ENCODE results near the gene FIBIN. TPM values are rescaled to one million over a fixed set of nuclear protein-coding genes. Genes with fewer than 3 reads are reported as not detected.
"Not testable (repeated sequence)": the region's sequence is repeated elsewhere in the genome, so short reads cannot be mapped to it uniquely, and the experiment has no call there.

FIBIN gene
- total RNA-seq, 2 experiments from 2014 or later, result not detected

DNA sequence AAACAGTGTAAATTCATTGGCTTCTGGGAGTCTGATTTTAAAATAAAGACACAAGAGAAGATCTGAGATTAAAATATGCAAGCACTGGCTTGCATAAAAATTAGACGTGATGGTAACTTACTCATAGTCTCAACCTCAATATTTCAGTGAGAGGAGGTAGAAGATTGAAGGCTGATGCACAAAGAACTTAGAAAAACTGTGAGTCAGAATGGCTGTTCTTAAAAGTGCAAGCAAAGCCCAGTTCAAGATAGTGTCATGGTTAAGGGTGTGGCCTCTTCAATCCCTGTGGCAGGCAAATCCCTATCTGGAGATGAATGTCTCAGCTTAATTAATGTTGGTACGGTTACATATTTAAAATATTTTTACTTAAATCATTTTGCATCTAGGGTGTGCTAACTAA lies 33.6 kb upstream of the FIBIN start:
- Mint-ChIP-seq H3K4me3 (no peak overlapping the region), H3K36me3 (ENCODE audit: low read depth) (no peaks in the 10 kb centered on the region), H3K9me3 (peaks cover 8% of the 10 kb centered on the region), H3K4me1 (no peaks in the 10 kb centered on the region), H3K27me3 (no peaks in the 10 kb centered on the region), H3K27ac (no peak overlapping the region)
- no peak for DNase-seq
- POLR2A ChIA-PET, result no interaction called here
- CTCF ChIA-PET, result no interaction called here

DNA sequence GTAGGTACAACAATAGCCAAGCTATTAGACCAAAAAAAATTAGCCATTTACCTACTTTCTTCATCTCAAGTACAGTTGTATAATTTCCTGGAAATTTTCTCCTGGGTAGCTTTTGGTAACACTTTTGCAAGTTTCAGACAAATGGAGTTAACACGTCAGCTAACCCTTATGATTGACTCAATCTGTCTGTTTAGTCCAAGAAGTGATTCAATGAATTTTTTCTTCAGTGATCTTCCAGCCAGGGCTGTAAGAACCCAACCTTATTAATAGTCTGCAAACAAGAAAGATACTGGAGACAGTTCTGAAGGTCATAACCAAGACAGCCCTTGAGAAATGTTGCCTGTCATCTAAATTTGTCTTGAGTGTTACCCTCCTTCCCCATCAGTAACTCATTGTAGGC lies 30.1 kb upstream of the FIBIN start:
- Mint-ChIP-seq H3K27ac (no peak overlapping the region), H3K36me3 (ENCODE audit: low read depth) (no peaks in the 10 kb centered on the region), H3K4me3 (no peak overlapping the region), H3K9me3 (peaks cover 8% of the 10 kb centered on the region), H3K27me3 (no peaks in the 10 kb centered on the region), H3K4me1 (no peaks in the 10 kb centered on the region)
- ChIA-PET POLR2A (no interaction called here), CTCF (no interaction called here)
- DNase-seq, result no peak

DNA sequence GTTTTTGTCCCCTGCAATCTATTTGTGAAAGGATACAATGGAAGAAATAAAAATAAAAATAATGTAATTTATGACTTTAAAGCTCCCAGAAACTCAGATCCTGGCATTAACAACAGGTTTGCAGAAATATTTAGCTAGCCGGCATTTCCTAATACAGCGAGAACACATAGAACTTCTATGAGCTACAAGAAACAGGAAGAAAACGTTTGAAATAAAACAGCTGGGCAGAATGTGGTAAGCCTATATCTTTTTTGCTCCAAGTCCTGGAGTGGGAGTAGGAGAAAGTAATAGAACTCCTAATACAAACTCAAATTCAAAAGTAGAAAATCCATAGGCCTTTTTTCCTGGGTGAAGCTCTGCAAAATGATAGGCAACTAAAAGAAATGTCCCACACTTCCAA lies 29.6 kb upstream of the FIBIN start:
- no peak overlapping the region for H3K27ac Mint-ChIP-seq
- POLR2A ChIA-PET, result no interaction called here
- no peaks in the 10 kb centered on the region for H3K4me1 Mint-ChIP-seq
- DNase-seq, result no peak
- H3K9me3 Mint-ChIP-seq, result peaks cover 8% of the 10 kb centered on the region
- no peaks in the 10 kb centered on the region for H3K27me3 Mint-ChIP-seq
- H3K4me3 Mint-ChIP-seq, result no peak overlapping the region
- CTCF ChIA-PET, result no interaction called here
- H3K36me3 Mint-ChIP-seq (ENCODE audit: low read depth), result no peaks in the 10 kb centered on the region

DNA sequence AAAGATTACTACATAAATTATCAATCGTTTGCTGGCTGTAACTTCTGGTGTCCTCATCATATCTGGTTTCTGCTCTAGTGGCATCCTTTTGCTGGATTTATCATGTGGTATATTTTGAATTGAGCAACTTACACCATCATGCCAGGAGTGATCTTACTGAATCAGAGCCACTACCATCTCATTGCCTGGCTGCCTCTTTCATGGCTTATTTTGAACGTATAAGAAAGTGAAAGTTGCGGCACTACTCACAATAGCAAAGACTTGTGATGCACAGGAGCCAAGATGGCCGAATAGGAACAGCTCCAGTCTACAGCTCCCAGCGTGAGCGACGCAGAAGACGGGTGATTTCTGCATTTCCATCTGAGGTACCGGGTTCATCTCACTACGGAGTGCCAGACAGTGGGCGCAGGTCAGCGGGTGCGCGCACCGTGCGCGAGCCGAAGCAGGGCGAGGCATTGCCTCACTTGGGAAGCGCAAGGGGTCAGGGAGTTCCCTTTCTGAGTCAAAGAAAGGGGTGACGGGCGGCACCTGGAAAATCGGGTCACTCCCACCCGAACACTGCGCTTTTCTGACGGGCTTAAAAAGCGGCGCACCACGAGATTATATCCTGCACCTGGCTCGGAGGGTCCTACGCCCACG lies 28.9 kb upstream of the FIBIN start:
- H3K4me3 Mint-ChIP-seq; POLR2A ChIA-PET; H3K9me3 Mint-ChIP-seq; H3K4me1 Mint-ChIP-seq; H3K27me3 Mint-ChIP-seq; CTCF ChIA-PET; H3K36me3 Mint-ChIP-seq (ENCODE audit: low read depth); DNase-seq; H3K27ac Mint-ChIP-seq: not testable (repeated sequence)

DNA sequence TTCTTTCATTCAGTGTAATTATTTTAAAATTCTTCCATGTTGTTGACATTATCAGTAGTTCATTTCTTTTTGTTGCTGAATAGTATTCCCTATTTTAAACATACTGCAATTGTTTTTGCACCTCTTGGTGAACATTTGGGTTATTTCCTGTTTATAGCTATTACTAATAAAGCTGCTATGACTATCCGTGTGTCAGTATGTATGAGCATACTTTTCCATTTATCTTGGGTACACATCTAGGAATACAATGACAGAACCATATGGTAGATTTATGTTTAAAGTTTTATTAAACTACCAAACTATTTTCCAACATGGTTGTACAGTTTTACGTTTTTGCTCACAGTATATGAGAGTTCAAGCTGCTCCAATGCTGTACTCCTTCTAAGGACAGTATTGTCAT lies 22.0 kb upstream of the FIBIN start:
- Mint-ChIP-seq H3K4me3 (no peak overlapping the region), H3K4me1 (no peaks in the 10 kb centered on the region), H3K9me3 (peaks cover 2% of the 10 kb centered on the region), H3K36me3 (ENCODE audit: low read depth) (no peaks in the 10 kb centered on the region), H3K27ac (no peak overlapping the region), H3K27me3 (no peaks in the 10 kb centered on the region)
- no peak for DNase-seq
- ChIA-PET POLR2A (no interaction called here), CTCF (interaction anchor here (0.6 kb wide), 1 partner anchor 104 kb away, joined by 3 read pairs; no protein-coding TSS in a partner anchor)

DNA sequence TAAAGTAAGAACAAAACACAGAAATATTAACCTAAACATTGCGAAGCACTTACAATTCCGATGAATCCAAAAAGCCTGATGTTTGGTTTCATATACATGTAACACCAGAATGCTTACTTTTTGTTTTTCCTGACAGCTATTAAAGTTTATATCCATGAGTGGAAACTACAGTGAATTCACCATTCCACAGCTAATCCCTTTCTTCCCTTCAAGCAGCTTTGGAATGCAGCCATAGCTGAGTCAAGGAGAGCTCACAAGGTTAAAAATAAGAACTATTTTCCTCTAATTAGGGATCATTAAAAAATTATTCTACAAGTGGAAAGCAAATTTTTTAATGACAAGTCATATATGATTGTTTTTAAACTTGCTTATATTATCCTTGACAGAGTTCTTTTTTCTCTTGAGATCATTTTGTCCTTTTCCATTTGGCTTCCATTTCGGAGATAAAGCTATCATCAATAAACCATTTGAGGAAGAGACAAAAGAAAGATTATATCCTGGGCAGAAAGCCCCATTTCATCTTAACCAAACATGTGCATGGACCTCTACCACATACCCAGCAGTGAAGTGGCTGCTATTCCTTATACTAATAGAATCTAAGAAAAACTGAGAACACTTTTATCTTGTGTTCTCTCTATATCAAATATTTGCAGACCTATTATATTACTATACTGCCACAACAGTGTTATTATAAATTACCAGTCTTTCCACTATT lies 19.7 kb upstream of the FIBIN start:
- DNase-seq, result no peak
- no peak overlapping the region for H3K27ac Mint-ChIP-seq
- no peak overlapping the region for H3K4me3 Mint-ChIP-seq
- CTCF ChIA-PET, result no interaction called here
- no peaks in the 10 kb centered on the region for H3K4me1 Mint-ChIP-seq
- no peaks in the 10 kb centered on the region for H3K36me3 Mint-ChIP-seq (ENCODE audit: low read depth)
- H3K27me3 Mint-ChIP-seq, result no peaks in the 10 kb centered on the region
- H3K9me3 Mint-ChIP-seq, result peaks cover 12% of the 10 kb centered on the region
- POLR2A ChIA-PET, result no interaction called here

DNA sequence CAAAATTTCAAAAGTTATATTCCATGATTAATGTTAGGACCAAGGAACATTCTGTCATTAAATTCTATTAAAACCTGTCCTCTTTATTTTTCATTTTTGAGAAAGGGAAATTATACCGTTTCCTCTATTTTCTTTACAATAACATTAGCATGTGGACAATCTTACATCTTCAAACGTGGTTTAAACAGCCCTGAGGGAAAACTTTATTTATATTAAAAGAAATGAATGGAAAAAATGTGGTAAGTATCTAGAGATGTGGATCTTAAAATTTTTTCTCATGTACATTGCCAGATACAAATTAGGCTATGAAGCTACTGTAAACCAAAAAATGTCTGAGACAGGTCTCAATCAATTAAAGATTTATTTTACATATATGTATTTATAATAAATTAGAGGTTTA lies 18.9 kb upstream of the FIBIN start:
- H3K36me3 Mint-ChIP-seq (ENCODE audit: low read depth), result no peaks in the 10 kb centered on the region
- DNase-seq, result no peak
- peaks cover 15% of the 10 kb centered on the region for H3K9me3 Mint-ChIP-seq
- no peak overlapping the region for H3K4me3 Mint-ChIP-seq
- H3K4me1 Mint-ChIP-seq, result no peaks in the 10 kb centered on the region
- H3K27me3 Mint-ChIP-seq, result no peaks in the 10 kb centered on the region
- no peak overlapping the region for H3K27ac Mint-ChIP-seq
- CTCF ChIA-PET, result no interaction called here
- POLR2A ChIA-PET, result no interaction called here

DNA sequence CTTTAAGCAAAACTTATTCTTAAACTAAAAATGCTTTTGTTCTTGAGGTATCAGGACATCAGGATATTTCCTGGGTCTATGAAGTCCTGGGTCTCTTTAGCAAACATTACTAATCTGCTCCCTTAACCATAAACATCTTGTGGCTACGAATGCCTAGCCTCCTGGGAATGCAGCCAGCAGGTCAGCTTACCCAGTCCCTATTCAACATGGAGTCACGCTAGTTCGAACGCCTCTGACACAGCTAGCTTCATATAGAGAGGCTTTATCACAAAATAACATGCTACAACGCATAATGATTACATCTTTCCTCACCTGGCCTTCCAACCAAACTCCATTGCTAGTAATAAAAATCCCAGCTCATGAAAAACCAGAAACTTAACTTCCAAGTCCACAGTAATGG lies 17.5 kb upstream of the FIBIN start:
- Mint-ChIP-seq H3K27ac (no peak overlapping the region), H3K9me3 (peaks cover 15% of the 10 kb centered on the region)

DNA sequence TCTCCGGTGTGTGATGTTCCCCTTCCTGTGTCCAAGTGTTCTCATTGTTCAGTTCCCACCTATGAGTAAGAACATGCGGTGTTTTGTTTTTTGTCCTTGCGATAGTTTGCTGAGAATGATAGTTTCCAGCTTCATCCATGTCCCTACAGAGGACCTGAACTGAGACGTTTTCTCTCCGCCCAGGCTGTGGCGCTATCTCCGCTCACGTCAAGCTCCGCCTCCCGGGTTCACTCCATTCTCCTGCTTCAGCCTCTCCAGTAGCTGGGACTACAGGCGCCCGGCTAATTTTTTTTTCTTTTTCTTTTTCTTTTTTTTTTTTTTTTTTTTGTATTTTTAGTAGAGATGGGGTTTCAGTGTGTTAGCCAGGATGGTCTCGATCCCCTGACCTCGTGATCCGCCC lies 16.7 kb upstream of the FIBIN start:
- DNase-seq; H3K36me3 Mint-ChIP-seq (ENCODE audit: low read depth); H3K4me1 Mint-ChIP-seq; H3K27ac Mint-ChIP-seq; POLR2A ChIA-PET; H3K4me3 Mint-ChIP-seq; CTCF ChIA-PET; H3K27me3 Mint-ChIP-seq: not testable (repeated sequence)
- peaks cover 18% of the 10 kb centered on the region for H3K9me3 Mint-ChIP-seq

More for the DNA sequence above, 17.5 kb upstream of the FIBIN start:
- DNase-seq, result no peak
- Mint-ChIP-seq H3K36me3 (ENCODE audit: low read depth) (no peaks in the 10 kb centered on the region), H3K4me3 (no peak overlapping the region), H3K27me3 (no peaks in the 10 kb centered on the region), H3K4me1 (no peaks in the 10 kb centered on the region)
- ChIA-PET CTCF (no interaction called here), POLR2A (no interaction called here)

DNA sequence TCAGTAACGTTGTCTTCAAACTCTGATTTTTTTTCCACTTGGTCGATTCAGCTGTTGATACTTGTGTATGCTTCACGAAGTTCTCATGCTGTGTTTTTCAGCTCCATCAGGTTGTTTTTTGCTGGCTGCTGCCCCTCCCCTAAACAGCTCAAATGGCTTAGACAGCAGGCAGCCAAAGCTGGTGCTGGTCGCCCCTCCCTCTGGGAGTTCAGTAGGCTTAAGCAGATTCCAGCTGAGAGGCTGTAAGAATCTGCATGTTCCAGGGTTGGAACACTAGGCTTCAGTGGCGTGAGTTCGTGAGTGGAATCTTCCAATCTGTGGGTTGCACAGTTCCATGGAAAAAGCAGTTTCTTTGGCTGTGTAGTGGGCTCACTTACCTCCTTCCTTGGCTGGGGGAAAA lies 10.3 kb upstream of the FIBIN start:
- no peak for DNase-seq
- Mint-ChIP-seq H3K9me3 (peaks cover 16% of the 10 kb centered on the region), H3K4me3 (no peak overlapping the region), H3K27me3 (no peaks in the 10 kb centered on the region), H3K36me3 (ENCODE audit: low read depth) (no peaks in the 10 kb centered on the region), H3K27ac (no peak overlapping the region), H3K4me1 (no peaks in the 10 kb centered on the region)
- CTCF ChIA-PET, result interaction anchor here (0.6 kb wide), 1 partner anchor 54 kb away, joined by 4 read pairs; no protein-coding TSS in a partner anchor
- POLR2A ChIA-PET, result no interaction called here

DNA sequence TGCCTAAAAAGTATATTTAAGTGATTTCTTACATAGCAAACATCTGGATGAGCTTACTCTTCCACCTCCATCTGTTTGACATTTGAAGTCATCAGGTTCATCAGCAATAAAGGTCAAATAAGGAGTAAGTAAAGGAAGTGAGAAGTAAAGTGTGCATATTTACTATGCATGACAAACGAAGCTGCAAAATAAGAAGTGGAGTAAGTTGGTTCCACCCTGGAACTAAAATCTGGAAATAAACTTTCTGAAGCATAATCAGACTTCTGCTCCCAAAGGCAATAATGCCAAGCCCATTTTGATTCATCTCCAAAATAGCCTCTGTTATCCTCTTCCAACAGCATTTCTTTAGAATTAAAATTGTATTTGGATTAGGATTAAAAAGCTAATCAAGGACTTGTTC lies 8.4 kb upstream of the FIBIN start:
- ChIA-PET POLR2A (no interaction called here), CTCF (no interaction called here)
- Mint-ChIP-seq H3K4me1 (no peaks in the 10 kb centered on the region), H3K4me3 (no peak overlapping the region), H3K27ac (no peak overlapping the region), H3K27me3 (no peaks in the 10 kb centered on the region), H3K36me3 (ENCODE audit: low read depth) (no peaks in the 10 kb centered on the region), H3K9me3 (peaks cover 10% of the 10 kb centered on the region)
- DNase-seq, result no peak

DNA sequence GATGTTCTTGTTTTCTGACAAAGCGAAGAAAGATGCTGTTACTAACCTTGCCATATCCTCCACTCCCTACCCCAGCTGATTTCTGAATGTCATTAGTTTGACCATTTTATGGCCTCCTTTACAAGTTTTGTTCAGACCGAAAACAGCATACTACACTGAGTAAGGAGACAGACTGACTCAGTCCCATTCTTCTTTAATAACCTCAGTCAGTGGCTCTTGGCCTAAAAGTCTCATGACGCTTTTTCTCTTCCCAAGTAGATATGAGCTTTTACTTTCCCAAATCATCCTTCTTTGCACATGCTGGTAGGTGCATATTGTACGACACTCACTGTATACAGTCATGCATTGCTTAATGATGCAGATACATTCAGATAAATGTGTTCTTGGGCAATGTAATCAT lies 8.0 kb upstream of the FIBIN start:
- no peak overlapping the region for H3K27ac Mint-ChIP-seq
- H3K36me3 Mint-ChIP-seq (ENCODE audit: low read depth), result no peaks in the 10 kb centered on the region
- no peaks in the 10 kb centered on the region for H3K27me3 Mint-ChIP-seq
- no peaks in the 10 kb centered on the region for H3K4me1 Mint-ChIP-seq
- peaks cover 10% of the 10 kb centered on the region for H3K9me3 Mint-ChIP-seq
- CTCF ChIA-PET, result no interaction called here
- POLR2A ChIA-PET, result no interaction called here
- no peak overlapping the region for H3K4me3 Mint-ChIP-seq
- no peak for DNase-seq

DNA sequence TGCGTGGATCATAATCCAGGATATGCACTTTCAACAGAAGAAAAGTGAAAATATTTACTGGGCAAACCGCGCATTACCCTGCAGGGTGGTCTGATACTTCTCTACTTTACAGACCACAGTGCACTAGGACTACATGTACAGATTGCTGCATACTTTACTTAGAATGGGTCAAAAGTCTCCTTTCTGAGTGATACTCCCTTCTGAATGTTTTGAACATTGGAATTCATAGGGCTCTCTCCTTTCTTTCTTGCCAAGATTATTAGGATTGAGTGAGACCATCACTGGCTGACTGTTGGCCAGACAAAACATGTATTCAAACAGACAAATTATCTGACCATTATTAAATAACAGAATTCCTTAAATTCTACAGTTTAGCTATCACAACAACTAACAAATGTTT lies 6.6 kb upstream of the FIBIN start:
- peaks cover 7% of the 10 kb centered on the region for H3K9me3 Mint-ChIP-seq
- no peaks in the 10 kb centered on the region for H3K27me3 Mint-ChIP-seq
- POLR2A ChIA-PET, result no interaction called here
- H3K4me1 Mint-ChIP-seq, result no peaks in the 10 kb centered on the region
- CTCF ChIA-PET, result no interaction called here
- H3K36me3 Mint-ChIP-seq (ENCODE audit: low read depth), result no peaks in the 10 kb centered on the region
- no peak overlapping the region for H3K27ac Mint-ChIP-seq
- no peak for DNase-seq
- H3K4me3 Mint-ChIP-seq, result no peak overlapping the region

DNA sequence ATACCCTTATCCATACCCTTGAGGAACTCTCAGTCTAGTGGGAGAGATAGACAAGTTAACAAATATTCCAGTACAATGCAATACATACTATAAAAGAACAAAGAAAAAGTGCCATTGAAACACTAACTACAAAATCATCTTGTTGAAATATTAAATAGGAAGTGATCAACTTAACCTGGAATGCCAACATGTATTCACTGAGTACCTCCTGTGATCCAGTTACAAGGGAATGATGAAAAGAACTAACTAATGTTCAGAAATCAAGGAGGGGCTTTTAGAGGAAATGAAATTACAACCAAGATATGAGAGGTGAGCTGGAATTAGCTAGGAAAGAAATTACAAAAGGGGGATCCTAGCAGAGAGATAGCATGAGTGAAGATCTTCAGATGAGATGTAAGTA lies 6.2 kb upstream of the FIBIN start:
- DNase-seq, result no peak
- Mint-ChIP-seq H3K9me3 (peaks cover 5% of the 10 kb centered on the region), H3K27me3 (no peaks in the 10 kb centered on the region), H3K27ac (no peak overlapping the region), H3K4me3 (no peak overlapping the region), H3K4me1 (no peaks in the 10 kb centered on the region), H3K36me3 (ENCODE audit: low read depth) (no peaks in the 10 kb centered on the region)
- ChIA-PET POLR2A (no interaction called here), CTCF (no interaction called here)
